GM20000 (cell line): Measurements from ENCODE around the gene IDI2.

ENCODE experiments used
- DNase-seq: peaks from one replicate; pipeline ENCODE4 v3.0.0; 2012; ENCODE audit warnings: low spot score
- TF ChIP-seq, protein P1 (sequence below): IDR thresholded peaks from 2 replicates; pipeline ENCODE4 v1.5.1; 2012; ENCODE audit warnings: mild to moderate bottlenecking, control low read depth; ENCODE audit errors: extremely low read depth, missing control alignments

Gene IDI2

DNA sequence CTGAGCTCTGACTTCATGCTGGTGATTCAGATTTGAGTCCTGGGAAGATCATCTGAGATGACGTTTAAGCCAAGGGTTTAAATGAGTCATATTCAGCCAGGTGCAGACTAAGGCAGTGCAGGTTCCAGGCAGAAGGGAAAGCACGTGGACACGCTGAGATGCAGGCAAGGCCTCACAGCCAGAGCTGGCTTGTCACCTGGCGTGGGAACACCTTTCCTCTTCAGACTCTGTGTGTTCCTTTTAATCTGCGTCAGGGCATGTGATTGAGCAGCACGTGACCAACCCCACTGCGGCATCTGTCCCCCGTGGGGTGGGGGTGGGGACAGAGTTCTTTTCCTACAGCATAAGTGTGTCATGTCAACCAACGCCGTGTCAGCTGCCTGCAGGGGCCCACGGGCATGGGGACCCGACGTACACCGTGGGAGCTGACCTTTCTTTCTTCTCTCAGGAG, 10.7 kb upstream of the IDI2 start:
- peak; percentile 63 for DNase-seq
- TF ChIP-seq, protein P1, sequence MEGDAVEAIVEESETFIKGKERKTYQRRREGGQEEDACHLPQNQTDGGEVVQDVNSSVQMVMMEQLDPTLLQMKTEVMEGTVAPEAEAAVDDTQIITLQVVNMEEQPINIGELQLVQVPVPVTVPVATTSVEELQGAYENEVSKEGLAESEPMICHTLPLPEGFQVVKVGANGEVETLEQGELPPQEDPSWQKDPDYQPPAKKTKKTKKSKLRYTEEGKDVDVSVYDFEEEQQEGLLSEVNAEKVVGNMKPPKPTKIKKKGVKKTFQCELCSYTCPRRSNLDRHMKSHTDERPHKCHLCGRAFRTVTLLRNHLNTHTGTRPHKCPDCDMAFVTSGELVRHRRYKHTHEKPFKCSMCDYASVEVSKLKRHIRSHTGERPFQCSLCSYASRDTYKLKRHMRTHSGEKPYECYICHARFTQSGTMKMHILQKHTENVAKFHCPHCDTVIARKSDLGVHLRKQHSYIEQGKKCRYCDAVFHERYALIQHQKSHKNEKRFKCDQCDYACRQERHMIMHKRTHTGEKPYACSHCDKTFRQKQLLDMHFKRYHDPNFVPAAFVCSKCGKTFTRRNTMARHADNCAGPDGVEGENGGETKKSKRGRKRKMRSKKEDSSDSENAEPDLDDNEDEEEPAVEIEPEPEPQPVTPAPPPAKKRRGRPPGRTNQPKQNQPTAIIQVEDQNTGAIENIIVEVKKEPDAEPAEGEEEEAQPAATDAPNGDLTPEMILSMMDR: no peak

DNA sequence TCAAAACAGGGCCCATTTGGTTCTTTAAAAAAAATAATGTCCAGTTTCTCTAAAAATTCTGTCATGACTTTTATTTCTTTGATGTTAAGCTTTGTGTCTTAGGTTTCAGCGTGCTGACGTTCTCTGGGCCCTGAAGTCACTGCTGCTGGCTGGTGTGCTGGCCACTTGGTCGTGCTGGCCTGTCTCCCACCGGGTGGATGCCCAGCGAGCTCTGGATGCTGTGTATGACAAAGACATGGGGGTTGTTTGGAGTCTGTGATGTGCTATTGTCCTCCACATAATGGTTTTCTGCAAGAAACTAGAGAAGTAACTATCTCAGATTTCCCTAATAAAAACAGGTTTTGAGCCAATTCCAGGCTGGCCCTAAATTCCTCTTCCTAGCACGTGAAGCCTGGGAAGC, 9.5 kb upstream of the IDI2 start:
- no peak for DNase-seq
- TF ChIP-seq, protein P1: no peak

DNA sequence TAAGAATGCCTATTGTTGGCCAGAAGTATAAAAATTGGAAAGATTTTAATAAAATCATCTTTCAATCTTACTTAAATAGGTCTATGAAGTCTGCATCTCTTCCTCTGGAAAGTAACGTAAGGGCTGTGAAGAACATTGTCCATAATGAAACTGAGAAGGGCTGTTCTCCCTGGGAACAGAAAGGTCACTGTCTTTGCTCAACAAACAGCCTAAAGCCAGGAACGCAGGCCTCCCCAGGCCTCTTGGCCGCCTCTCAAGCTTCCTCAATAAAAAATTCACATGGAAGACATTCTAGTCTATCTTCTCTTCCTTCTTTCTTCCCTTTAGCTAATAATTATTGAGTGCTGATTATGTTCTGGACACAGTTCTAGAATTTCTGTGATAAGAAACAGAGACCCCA, 9.1 kb upstream of the IDI2 start:
- no peak for DNase-seq
- TF ChIP-seq, protein P1: no peak

DNA sequence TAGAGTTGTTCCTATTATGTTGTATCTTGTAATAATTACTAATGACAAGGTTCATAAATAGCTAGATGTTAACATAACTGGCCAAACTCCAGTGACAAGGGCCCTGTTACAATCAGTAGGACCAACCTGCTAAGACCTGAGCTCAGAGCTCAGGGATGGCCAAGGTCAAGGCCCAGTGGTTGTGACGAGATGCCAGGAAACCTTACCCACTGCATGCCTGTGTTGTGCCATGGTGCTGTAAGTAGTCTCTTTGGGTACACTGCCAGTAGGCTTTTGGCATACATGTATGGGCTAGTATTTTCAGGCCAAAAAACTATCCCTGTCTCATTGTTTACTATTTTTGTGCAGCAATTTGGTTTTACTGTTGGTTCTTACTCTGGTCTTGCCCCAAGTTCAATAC, 7.9 kb upstream of the IDI2 start:
- TF ChIP-seq, protein P1: no peak
- no peak for DNase-seq

DNA sequence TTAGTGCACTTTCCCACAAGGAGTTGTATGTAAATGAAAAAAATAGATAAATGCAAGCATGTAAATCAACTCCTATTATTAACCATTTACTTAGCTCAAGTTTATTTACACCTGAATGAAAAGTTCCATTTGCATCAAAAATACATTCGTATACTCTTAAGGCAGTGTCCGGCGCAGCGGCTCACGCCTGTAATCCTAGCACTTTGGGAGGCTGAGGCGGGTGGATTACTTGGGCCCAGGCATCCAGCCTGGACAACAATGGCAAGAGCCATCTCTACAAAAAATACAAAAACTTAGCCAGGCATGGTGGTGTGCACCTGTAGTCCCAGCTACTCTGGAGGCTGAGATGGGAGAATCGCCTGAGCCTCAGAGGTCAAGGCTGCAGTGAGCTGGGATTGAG, 4.2 kb upstream of the IDI2 start:
- DNase-seq: no peak
- TF ChIP-seq, protein P1: no peak

DNA sequence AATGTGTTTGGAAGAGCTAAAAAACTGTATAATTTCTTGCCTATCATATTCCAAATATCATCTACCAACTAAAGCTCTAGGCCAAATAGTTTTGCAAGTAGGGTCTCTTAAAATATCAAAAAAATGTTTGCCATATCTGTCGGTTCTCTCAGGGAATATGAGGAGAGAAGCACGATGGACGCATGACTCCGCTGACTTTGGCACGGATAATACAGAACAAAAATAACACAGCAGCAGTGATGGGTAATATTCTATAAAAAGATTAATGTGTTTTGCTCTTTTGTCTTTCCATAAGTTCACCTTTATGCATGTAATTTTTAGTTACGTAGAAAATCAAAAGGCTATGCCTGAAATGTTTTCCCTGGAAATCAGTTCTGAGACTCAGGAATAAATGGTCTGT, 919 bp upstream of the IDI2 start:
- DNase-seq: no peak
- TF ChIP-seq, protein P1: no peak

DNA sequence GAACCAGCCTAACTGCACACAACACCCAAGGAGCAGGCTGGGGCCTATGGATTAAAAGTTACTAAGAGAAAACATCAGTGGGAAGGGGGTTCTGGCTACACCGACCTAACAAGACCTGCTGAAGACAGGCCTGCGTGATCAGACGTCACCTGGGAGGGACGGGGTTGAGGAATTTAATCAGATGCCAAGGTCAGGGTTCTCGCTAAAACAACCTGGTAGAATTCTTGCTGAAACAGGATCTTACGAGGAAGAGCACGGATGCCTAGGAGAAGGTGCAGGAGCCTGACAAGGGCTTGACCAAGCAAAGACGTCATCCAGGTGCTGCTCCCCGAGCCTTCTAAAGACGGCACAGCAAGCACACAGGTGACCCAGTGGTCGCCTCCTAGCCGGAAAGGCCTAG, 1.6 kb downstream of the IDI2 start:
- TF ChIP-seq, protein P1: no peak

More for the DNA sequence above, 1.6 kb downstream of the IDI2 start:
- DNase-seq: no peak
